ENCODE data around the gene DOCK1. TPM values are rescaled to one million over a fixed set of nuclear protein-coding genes. Genes with fewer than 3 reads are reported as not detected.

Gene DOCK1
- total RNA-seq, 1 donor = 99.7 TPM

GRCh38 chr10:127405221-127405620, 500.0 kb downstream of the DOCK1 start:
- H3K4me3 ChIP-seq (ENCODE audit: low read depth, low read length) = no peak overlapping the region
- no peak for TF ChIP-seq CTCF (IDR thresholded peaks at IDR 0.05; ENCODE audit: insufficient read depth, low read depth, low read length)
- peak; percentile 62 for DNase-seq (ENCODE audit: low read depth)

- TF ChIP-seq CTCF (IDR thresholded peaks at IDR 0.05; ENCODE audit: insufficient read depth, low read depth, low read length) = no peak
- no peak for DNase-seq (ENCODE audit: low read depth)
- no peak overlapping the region for H3K4me3 ChIP-seq (ENCODE audit: low read depth, low read length)
Observed at GRCh38 chr10:127406018-127406550, 500.9 kb downstream of the DOCK1 start.

- DNase-seq (ENCODE audit: low read depth) = no peak
- no peak overlapping the region for H3K4me3 ChIP-seq (ENCODE audit: low read depth, low read length)
- TF ChIP-seq CTCF (IDR thresholded peaks at IDR 0.05; ENCODE audit: insufficient read depth, low read depth, low read length) = no peak
Observed at GRCh38 chr10:127407551-127407950, 502.3 kb downstream of the DOCK1 start.

- no peak for TF ChIP-seq CTCF (IDR thresholded peaks at IDR 0.05; ENCODE audit: insufficient read depth, low read depth, low read length)
- DNase-seq (ENCODE audit: low read depth) = no peak
- H3K4me3 ChIP-seq (ENCODE audit: low read depth, low read length) = no peak overlapping the region
Observed at GRCh38 chr10:127408112-127408710, 503.0 kb downstream of the DOCK1 start.

- peak; percentile 79 for DNase-seq (ENCODE audit: low read depth)
- H3K4me3 ChIP-seq (ENCODE audit: low read depth, low read length) = no peak overlapping the region
- TF ChIP-seq CTCF (IDR thresholded peaks at IDR 0.05; ENCODE audit: insufficient read depth, low read depth, low read length) = no peak
Observed at GRCh38 chr10:127408733-127409132, 503.5 kb downstream of the DOCK1 start.

- no peak for TF ChIP-seq CTCF (IDR thresholded peaks at IDR 0.05; ENCODE audit: insufficient read depth, low read depth, low read length)
- no peak for DNase-seq (ENCODE audit: low read depth)
- no peak overlapping the region for H3K4me3 ChIP-seq (ENCODE audit: low read depth, low read length)
Observed at GRCh38 chr10:127410030-127410429, 504.8 kb downstream of the DOCK1 start.

GRCh38 chr10:127411062-127411461, 505.8 kb downstream of the DOCK1 start:
- TF ChIP-seq CTCF (IDR thresholded peaks at IDR 0.05; ENCODE audit: insufficient read depth, low read depth, low read length) = no peak

More at GRCh38 chr10:127411062-127411461, 505.8 kb downstream of the DOCK1 start:
- DNase-seq (ENCODE audit: low read depth) = no peak
- no peak overlapping the region for H3K4me3 ChIP-seq (ENCODE audit: low read depth, low read length)

Measured in fibroblast of villous mesenchyme (primary cell).